Small intestine (tissue), 7 donors: ENCODE data around the gene CHIA. TPM values are rescaled to one million over a fixed set of nuclear protein-coding genes. Genes with fewer than 3 reads are reported as not detected.

Experiments used
- DNase-seq, 2 donors: peaks; one replicate each; pipeline versions ENCODE4 v3.0.0 to v3.0.0-alpha.2; 2013
- FAIRE-seq: peaks from 2 replicates; lab custom pipeline; 2012; peaks lifted over from hg19 to GRCh38; lab: Jason Lieb, UNC
- H3K27ac ChIP-seq, 3 donors: one replicate each; pipeline ENCODE4 v1.5.1; 2013; ENCODE audit warnings: low read length in 2 of 3, mild to moderate bottlenecking in 2 of 3, control low read depth in 1 of 3, inconsistent platforms in 1 of 3, low read depth in 1 of 3, moderate library complexity in 1 of 3
- H3K27me3 ChIP-seq, 3 donors: one replicate each; pipeline ENCODE4 v1.6.1; 2013; ENCODE audit warnings: low read length in 3 of 3, inconsistent platforms in 1 of 3; ENCODE audit not compliant: control insufficient read depth in 3 of 3, insufficient read depth in 3 of 3
- H3K36me3 ChIP-seq, 3 donors: one replicate each; pipeline ENCODE4 v1.6.1; 2013; ENCODE audit warnings: low read length in 3 of 3, inconsistent platforms in 1 of 3, low read depth in 1 of 3, mild to moderate bottlenecking in 1 of 3, moderate library complexity in 1 of 3; ENCODE audit not compliant: control insufficient read depth in 3 of 3, insufficient read depth in 2 of 3
- H3K4me1 ChIP-seq, 3 donors: one replicate each; pipeline ENCODE4 v1.6.1; 2013; ENCODE audit warnings: low read length in 2 of 3, inconsistent platforms in 1 of 3, low read depth in 1 of 3, mild to moderate bottlenecking in 1 of 3, moderate library complexity in 1 of 3; ENCODE audit not compliant: control insufficient read depth in 3 of 3, insufficient read depth in 2 of 3
- H3K4me3 ChIP-seq, 3 donors: one replicate each; pipeline ENCODE4 v1.5.1; 2013; ENCODE audit warnings: low read length in 3 of 3, control low read depth in 1 of 3, inconsistent platforms in 1 of 3, low read depth in 1 of 3, mild to moderate bottlenecking in 1 of 3, moderate library complexity in 1 of 3
- H3K9me3 ChIP-seq, 2 donors: one replicate each; pipeline ENCODE4 v1.6.1; 2013; ENCODE audit warnings: low read depth in 1 of 2, low read length in 1 of 2; ENCODE audit not compliant: control insufficient read depth in 2 of 2, insufficient read depth in 1 of 2
- WGBS, 3 donors: extraction: QIAGEN DNeasy Blood & Tissue Kit; methylation state at CpG; one replicate each; pipeline ENCODE4 v1.1.7; 2013; 5-methylcytosine and 5-hydroxymethylcytosine counted together
- polyA plus RNA-seq, 4 donors: library from polyadenylated mRNA; stranded (reverse) in 3 of 4; unstranded in 1 of 4; fragments of 200-250 nt in 3 of 4; fragments of 120-200 nt in 1 of 4; gene quantifications; one replicate each; pipeline versions ENCODE4 v1.2.1 to v1.2.3, GENCODE V29; 2013
- donor health status: healthy with polysubstance abuse.
- donor health status: control.
- donor health status: control.
- donor health status: Bipolar disorder and iron deficiency.
- donor health status: healthy.

CHIA gene
- polyA plus RNA-seq, 4 donors: 0.15 to 0.54 TPM; not detected in 2

DNA sequence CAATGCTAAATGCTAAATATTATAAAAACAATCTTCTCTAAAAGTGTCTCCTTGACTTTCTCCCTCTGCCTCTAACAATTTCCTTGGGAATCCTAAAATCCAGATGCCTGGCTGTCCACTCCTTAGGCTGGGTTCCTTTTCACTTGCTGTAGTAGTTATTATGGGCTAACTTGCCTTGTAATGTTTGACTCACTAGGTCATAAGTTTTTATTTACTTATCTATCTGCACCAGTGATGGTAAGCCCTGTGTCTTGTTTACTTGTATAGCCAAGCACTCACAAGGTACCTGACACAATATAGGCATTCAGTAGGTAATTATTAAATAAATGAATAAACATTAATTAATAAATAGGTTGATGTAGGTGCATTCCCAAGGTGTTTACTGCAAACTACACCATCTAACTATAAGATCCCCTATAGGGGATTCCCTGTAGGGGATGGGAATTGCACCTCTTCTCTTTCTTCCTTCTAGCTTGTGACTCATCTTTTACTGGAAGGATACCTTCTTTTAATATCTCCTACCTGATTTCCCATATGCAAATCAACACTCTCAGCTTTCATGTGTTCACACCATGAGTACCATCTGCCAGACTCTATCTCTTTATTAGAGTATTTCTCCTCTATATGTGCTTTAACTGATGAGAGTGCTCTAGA, 14.7 kb upstream of the CHIA start:
- no peaks in the 10 kb centered on the region for H3K4me1 ChIP-seq
- FAIRE-seq (no peak), DNase-seq (no peak)
- peaks cover 5 to 11% (median 9%) of the 10 kb centered on the region in 3 donors for H3K27me3 ChIP-seq
- H3K9me3 ChIP-seq: peaks cover under 1 to 3% of the 10 kb centered on the region in 2 donors
- no peak overlapping the region for H3K4me3 ChIP-seq
- H3K36me3 ChIP-seq: no peaks in the 10 kb centered on the region
- H3K27ac ChIP-seq: no peak overlapping the region

DNA sequence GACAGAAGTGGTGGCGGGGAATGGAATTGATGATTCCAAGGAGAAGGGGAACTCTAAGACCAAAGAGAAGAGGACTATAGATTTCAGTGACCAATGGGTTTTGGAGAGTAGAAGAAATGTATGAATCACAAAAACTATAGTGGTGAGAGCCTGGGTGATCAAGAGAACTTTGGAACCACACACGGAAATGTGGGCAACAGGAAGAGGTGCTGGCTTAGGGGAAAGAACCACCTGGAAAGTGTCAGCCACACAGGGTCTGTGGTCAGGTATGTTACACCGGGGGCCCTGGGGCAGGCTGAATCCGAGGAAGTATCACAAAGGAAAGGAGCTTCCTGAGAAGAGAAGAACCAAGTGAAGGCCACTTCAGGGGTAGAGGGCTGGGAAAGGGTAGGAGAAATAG, 11.5 kb upstream of the CHIA start:
- Histone ChIP-seq H3K4me1 (no peaks in the 10 kb centered on the region), H3K9me3 (peaks cover 0 to 3% of the 10 kb centered on the region in 2 donors), H3K27me3 (no peaks in the 10 kb centered on the region), H3K27ac (no peak overlapping the region), H3K4me3 (no peak overlapping the region), H3K36me3 (no peaks in the 10 kb centered on the region)
- FAIRE-seq (no peak), DNase-seq (no peak)
- 61 to 76% (median 64%) methylated on average over 4 of the region's 4 CpGs for WGBS, 3 donors

DNA sequence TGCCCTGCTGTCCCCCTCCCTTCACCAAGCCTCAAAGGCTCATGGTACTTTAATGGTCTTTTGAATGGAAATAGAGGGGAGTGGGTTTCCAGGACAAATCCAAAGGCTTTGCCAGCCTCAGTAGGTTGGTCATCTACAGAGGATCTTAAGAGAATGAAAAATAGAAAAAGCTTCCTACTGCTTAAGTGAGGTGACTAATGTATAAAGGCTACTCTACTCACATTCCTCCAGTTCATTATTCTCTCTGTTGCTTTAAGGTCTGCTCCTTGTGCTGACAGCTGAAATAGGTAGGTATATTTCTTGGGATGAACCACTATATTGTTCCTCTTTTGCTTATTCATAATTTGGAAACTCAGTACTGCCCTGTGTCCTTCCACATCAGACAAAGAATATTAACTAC, 10.4 kb upstream of the CHIA start:
- FAIRE-seq (no peak), DNase-seq (no peak)
- Histone ChIP-seq H3K36me3 (no peaks in the 10 kb centered on the region), H3K4me3 (no peak overlapping the region), H3K27ac (no peak overlapping the region), H3K9me3 (peaks cover 0 to 3% of the 10 kb centered on the region in 2 donors), H3K4me1 (no peaks in the 10 kb centered on the region), H3K27me3 (no peaks in the 10 kb centered on the region)

DNA sequence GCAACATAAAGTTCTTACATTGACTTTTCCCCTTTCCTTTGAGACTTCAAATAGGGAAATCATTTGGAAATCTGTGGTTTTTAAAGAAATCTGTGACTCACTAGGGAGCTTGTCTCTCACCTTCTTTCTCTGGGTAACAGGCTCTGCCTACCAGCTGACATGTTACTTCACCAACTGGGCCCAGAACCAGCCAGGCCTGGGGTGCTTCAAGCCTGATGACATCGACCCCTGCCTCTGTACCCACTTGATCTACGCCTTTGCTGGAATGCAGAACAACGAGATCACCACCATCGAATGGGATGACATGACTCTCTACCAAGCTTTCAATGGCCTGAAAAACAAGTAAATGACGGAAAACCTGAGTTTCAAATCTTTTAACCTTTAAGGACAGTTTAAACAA, 9.2 kb upstream of the CHIA start:
- H3K27me3 ChIP-seq: no peaks in the 10 kb centered on the region
- H3K36me3 ChIP-seq: no peaks in the 10 kb centered on the region
- no peaks in the 10 kb centered on the region for H3K4me1 ChIP-seq
- H3K4me3 ChIP-seq: no peak overlapping the region
- DNase-seq (no peak), FAIRE-seq (no peak)
- 83 to 87% (median 84%) methylated on average over 5 of the region's 5 CpGs for WGBS, 3 donors
- H3K9me3 ChIP-seq: peaks cover 0 to 3% of the 10 kb centered on the region in 2 donors
- H3K27ac ChIP-seq: no peak overlapping the region

DNA sequence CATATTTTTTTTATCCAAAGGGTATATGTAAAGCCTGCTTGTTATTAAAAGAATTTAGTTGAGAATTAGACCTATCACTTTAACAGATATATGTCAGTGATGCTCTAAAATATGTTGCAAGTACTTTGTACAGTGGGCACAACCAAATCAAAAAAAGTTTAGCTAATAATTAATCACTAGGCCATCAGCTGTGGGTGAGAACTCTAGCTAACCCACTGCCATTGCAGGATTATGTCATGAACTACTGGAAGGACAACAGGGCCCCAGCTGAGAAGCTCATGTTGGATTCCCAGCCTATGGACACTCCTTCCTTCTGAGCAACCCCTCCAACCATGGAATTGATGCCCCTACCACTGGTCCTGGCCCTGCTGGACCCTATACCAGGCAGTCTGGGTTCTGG, 6.8 kb upstream of the CHIA start:
- Histone ChIP-seq H3K4me1 (no peaks in the 10 kb centered on the region), H3K27me3 (no peaks in the 10 kb centered on the region), H3K27ac (no peak overlapping the region), H3K4me3 (no peak overlapping the region), H3K36me3 (no peaks in the 10 kb centered on the region), H3K9me3 (peaks cover 0 to 2% of the 10 kb centered on the region in 2 donors)
- FAIRE-seq: no peak
- DNase-seq: no peak

DNA sequence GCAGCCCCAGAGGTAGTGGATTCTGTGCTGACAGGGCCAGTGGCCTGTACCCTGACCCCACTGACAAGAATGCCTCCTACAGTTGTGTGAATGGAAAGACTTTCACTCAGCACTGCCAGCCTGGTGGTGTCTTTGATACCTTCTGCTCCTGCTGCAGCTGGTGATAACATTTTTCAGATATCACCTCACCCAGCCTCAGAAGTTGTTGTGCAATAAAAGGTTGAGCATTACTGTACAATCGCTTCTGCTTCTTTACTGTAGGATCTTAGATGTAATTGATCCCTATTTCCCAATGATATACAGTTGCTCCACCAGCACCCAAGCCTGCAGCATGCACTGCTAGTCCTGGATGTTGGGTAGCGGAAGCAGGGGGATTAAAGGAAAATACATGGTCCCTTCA, 4.8 kb upstream of the CHIA start:
- 51 to 65% (median 51%) methylated on average over 2 of the region's 2 CpGs for WGBS, 3 donors
- H3K4me1 ChIP-seq: no peaks in the 10 kb centered on the region
- FAIRE-seq: no peak
- H3K36me3 ChIP-seq: no peaks in the 10 kb centered on the region
- no peaks in the 10 kb centered on the region for H3K27me3 ChIP-seq
- H3K27ac ChIP-seq: no peak overlapping the region
- no peaks in the 10 kb centered on the region for H3K9me3 ChIP-seq
- DNase-seq: no peak
- H3K4me3 ChIP-seq: no peak overlapping the region

DNA sequence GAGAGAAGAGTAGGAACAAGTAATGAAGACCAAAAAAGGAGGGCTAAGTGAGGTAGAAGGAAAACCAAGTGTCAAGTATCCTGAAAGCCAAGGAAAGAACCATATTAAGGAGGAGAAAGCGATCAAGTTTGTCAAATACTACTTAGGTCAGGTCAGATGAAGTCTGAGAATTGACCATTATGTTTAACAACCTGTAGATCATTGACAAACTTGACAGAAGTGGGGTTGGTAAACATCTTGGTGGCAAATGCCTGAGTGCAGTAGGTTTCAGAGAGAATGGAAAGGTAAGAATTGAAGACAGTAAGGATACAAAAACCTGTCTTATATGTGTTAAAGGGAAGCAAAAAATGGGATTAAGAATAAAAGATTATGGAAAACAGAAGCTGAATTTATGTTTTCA, 3.7 kb upstream of the CHIA start:
- Histone ChIP-seq H3K27me3 (no peaks in the 10 kb centered on the region), H3K4me3 (no peak overlapping the region), H3K36me3 (no peaks in the 10 kb centered on the region), H3K4me1 (no peaks in the 10 kb centered on the region), H3K9me3 (no peaks in the 10 kb centered on the region), H3K27ac (no peak overlapping the region)
- WGBS, 3 donors: 0 to 23% (median 7%) methylated on average over 1 of the region's 1 CpG
- DNase-seq (no peak), FAIRE-seq (no peak)

DNA sequence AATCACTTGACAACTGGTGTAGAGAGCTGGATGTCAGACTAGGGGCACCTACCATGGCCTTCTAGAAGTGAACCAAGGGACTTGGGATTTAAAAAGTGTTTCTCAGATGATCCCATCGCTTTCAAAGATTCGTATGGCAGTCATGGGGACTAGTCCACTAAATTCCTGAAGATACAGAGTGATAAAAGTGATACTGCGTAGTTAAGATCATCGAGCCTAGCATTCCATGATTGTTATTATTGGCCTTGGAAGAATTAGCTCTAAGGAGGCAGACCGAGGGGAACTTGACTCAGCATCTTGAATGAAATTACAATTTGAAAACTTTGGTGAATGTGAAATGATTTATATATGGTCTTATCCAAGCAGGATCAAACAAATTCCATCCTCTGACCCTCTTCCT, 1.3 kb upstream of the CHIA start:
- 51 to 56% (median 52%) methylated on average over 5 of the region's 5 CpGs for WGBS, 3 donors
- DNase-seq (no peak), FAIRE-seq (no peak)
- no peaks in the 10 kb centered on the region for H3K9me3 ChIP-seq
- no peak overlapping the region for H3K27ac ChIP-seq
- H3K4me3 ChIP-seq: no peak overlapping the region
- no peaks in the 10 kb centered on the region for H3K27me3 ChIP-seq
- no peaks in the 10 kb centered on the region for H3K36me3 ChIP-seq
- no peaks in the 10 kb centered on the region for H3K4me1 ChIP-seq

DNA sequence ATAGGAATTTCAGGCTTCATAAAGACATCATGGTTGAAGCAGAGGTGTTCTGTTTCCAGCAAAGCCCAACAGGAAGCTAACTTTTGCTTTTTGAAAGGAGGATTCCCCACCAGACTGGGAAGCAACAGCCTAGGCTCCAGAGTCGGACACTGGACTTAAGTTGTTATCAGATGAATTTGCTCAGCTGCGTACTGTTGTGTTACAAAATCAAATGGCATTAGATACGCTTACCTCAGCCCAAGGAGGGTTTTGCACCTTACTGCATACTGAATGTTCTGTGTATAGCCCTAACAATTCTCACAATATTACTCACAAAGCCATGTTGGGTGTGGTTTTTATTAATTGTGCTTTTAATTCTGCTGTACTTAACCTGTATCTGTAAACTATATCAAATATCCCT, 547 bp upstream of the CHIA start:
- H3K27me3 ChIP-seq: no peaks in the 10 kb centered on the region
- H3K36me3 ChIP-seq: no peaks in the 10 kb centered on the region
- no peaks in the 10 kb centered on the region for H3K4me1 ChIP-seq
- FAIRE-seq (no peak), DNase-seq (no peak)
- no peaks in the 10 kb centered on the region for H3K9me3 ChIP-seq
- WGBS, 3 donors: 52 to 76% (median 54%) methylated on average over 3 of the region's 3 CpGs
- H3K4me3 ChIP-seq: no peak overlapping the region
- no peak overlapping the region for H3K27ac ChIP-seq
